ENCODE measurements around the gene RBBP7.

RBBP7 gene

GRCh38 chrX:16870095-16870861 is at the start of gene RBBP7:
RBBP7 (minus strand) TSS chrX:16870362; CDS start chrX:16870053, 309 bp downstream.
- DNase-seq = peak; percentile 21

GRCh38 chrX:16918979-16919378 is 48.8 kb upstream of the RBBP7 start:
- DNase-seq = no peak

GRCh38 chrX:16917120-16917519 is 47.0 kb upstream of the RBBP7 start:
- DNase-seq = no peak

GRCh38 chrX:16916561-16916960 is 46.4 kb upstream of the RBBP7 start:
- no peak for DNase-seq

- no peak for DNase-seq
Measured at GRCh38 chrX:16914058-16914457, 43.9 kb upstream of the RBBP7 start.

GRCh38 chrX:16910376-16910775 is 40.2 kb upstream of the RBBP7 start:
- DNase-seq = no peak

- DNase-seq = no peak
Measured at GRCh38 chrX:16903274-16904022, 33.3 kb upstream of the RBBP7 start.

GRCh38 chrX:16897445-16897844 is 27.3 kb upstream of the RBBP7 start:
- DNase-seq = no peak

- peak; percentile 37 for DNase-seq
Measured at GRCh38 chrX:16892504-16893362, 22.6 kb upstream of the RBBP7 start.

- no peak for DNase-seq
Measured at GRCh38 chrX:16885628-16886027, 15.5 kb upstream of the RBBP7 start.

- DNase-seq = no peak
Measured at GRCh38 chrX:16883487-16883804, 13.3 kb upstream of the RBBP7 start.

GRCh38 chrX:16882702-16883486 is 12.7 kb upstream of the RBBP7 start:
- DNase-seq = peak; percentile 10

GRCh38 chrX:16882169-16882568 is 12.0 kb upstream of the RBBP7 start:
- DNase-seq = no peak

GRCh38 chrX:16876696-16877095 is 6.5 kb upstream of the RBBP7 start:
- no peak for DNase-seq

GRCh38 chrX:16874458-16875095 is 4.4 kb upstream of the RBBP7 start:
- DNase-seq = no peak

- no peak for DNase-seq
Measured at GRCh38 chrX:16873106-16873505, 2.9 kb upstream of the RBBP7 start.

- DNase-seq = no peak
Measured at GRCh38 chrX:16870862-16871815, 977 bp upstream of the RBBP7 start.

GRCh38 chrX:16869393-16870094 is 618 bp downstream of the RBBP7 start:
- DNase-seq = no peak

GRCh38 chrX:16868920-16869319 is 1.2 kb downstream of the RBBP7 start:
- no peak for DNase-seq

- DNase-seq = no peak
Measured at GRCh38 chrX:16867947-16868346, 2.2 kb downstream of the RBBP7 start.

Measured in NCI-H1436 treated with DMSO at 0.1 percent for 48 hours (cell line).